NT2/D1 (cell line): ENCODE measurements around the gene CEP170.
"Not testable (repeated sequence)": the region's sequence is repeated elsewhere in the genome, so short reads cannot be mapped to it uniquely, and the experiment has no call there.

Experiments used
- DNase-seq: peaks from one replicate; pipeline ENCODE4 v3.0.0-alpha.2; 2011; ENCODE audit warnings: low read depth, low spot score
- H3K27me3 ChIP-seq: 2 replicates; pipeline ENCODE4 v1.6.0; 2011; ENCODE audit warnings: mild to moderate bottlenecking; ENCODE audit not compliant: insufficient read length, insufficient read depth
- H3K36me3 ChIP-seq: 2 replicates; pipeline ENCODE4 v1.6.1; 2011; ENCODE audit warnings: mild to moderate bottlenecking, low read length, mixed read lengths; ENCODE audit not compliant: insufficient read depth, insufficient read length
- H3K4me1 ChIP-seq: 2 replicates; pipeline ENCODE4 v1.5.1; 2011; ENCODE audit not compliant: insufficient read depth, insufficient read length
- H3K4me3 ChIP-seq: 2 replicates; pipeline ENCODE4 v1.5.1; 2011; ENCODE audit warnings: low read depth; ENCODE audit not compliant: insufficient read length
- H3K9ac ChIP-seq: 2 replicates; pipeline ENCODE4 v1.6.0; 2011; ENCODE audit warnings: low read depth; ENCODE audit not compliant: insufficient read length
- H3K9me3 ChIP-seq: 2 replicates; pipeline ENCODE4 v1.5.1; 2011; ENCODE audit warnings: mild to moderate bottlenecking, low read length; ENCODE audit not compliant: insufficient read depth
- SUZ12 ChIP-seq: IDR thresholded peaks from 2 replicates; pipeline ENCODE4 v1.6.1; 2011; ENCODE audit not compliant: insufficient read length, insufficient read depth; ENCODE audit errors: extremely low read depth
- YY1 ChIP-seq: IDR thresholded peaks from 2 replicates; pipeline ENCODE4 v1.6.1; 2011; ENCODE audit not compliant: insufficient read length, insufficient read depth
- ZNF274 ChIP-seq: IDR thresholded peaks from 2 replicates; pipeline ENCODE4 v1.6.1; 2011; ENCODE audit warnings: mild to moderate bottlenecking, low read depth, low read length

Gene CEP170

GRCh38 chr1:243203196-243203595 is 51.9 kb downstream of the CEP170 start:
- not testable (repeated sequence) for H3K27me3 ChIP-seq, H3K9ac ChIP-seq, H3K4me3 ChIP-seq, H3K9me3 ChIP-seq, DNase-seq, H3K36me3 ChIP-seq, H3K4me1 ChIP-seq

- not testable (repeated sequence) for H3K4me3 ChIP-seq, H3K4me1 ChIP-seq, H3K9me3 ChIP-seq, DNase-seq, H3K9ac ChIP-seq, H3K27me3 ChIP-seq
- H3K36me3 ChIP-seq, result peaks cover 13% of the 10 kb centered on the region
Measured at GRCh38 chr1:243201316-243201715, 53.8 kb downstream of the CEP170 start.

GRCh38 chr1:243197524-243197923 is 57.6 kb downstream of the CEP170 start:
- not testable (repeated sequence) for H3K4me3 ChIP-seq, H3K36me3 ChIP-seq, DNase-seq, H3K9me3 ChIP-seq, H3K4me1 ChIP-seq, H3K27me3 ChIP-seq, H3K9ac ChIP-seq

GRCh38 chr1:243193330-243193729 is 61.8 kb downstream of the CEP170 start:
- H3K9ac ChIP-seq, H3K4me3 ChIP-seq, H3K4me1 ChIP-seq, H3K9me3 ChIP-seq, DNase-seq, H3K27me3 ChIP-seq: not testable (repeated sequence)
- peaks cover 11% of the 10 kb centered on the region for H3K36me3 ChIP-seq

- not testable (repeated sequence) for H3K4me1 ChIP-seq, H3K9me3 ChIP-seq, DNase-seq, H3K27me3 ChIP-seq, H3K9ac ChIP-seq, H3K4me3 ChIP-seq
- peaks cover 15% of the 10 kb centered on the region for H3K36me3 ChIP-seq
Measured at GRCh38 chr1:243186201-243186995, 68.7 kb downstream of the CEP170 start.

GRCh38 chr1:243184787-243185186 is 70.3 kb downstream of the CEP170 start:
- H3K4me1 ChIP-seq, H3K9ac ChIP-seq, H3K27me3 ChIP-seq, H3K9me3 ChIP-seq, DNase-seq, H3K4me3 ChIP-seq: not testable (repeated sequence)
- H3K36me3 ChIP-seq, result peaks cover 19% of the 10 kb centered on the region

GRCh38 chr1:243183661-243184060 is 71.4 kb downstream of the CEP170 start:
- H3K36me3 ChIP-seq, result peaks cover 19% of the 10 kb centered on the region
- H3K9ac ChIP-seq, DNase-seq, H3K27me3 ChIP-seq, H3K9me3 ChIP-seq, H3K4me3 ChIP-seq, H3K4me1 ChIP-seq: not testable (repeated sequence)

- not testable (repeated sequence) for H3K4me1 ChIP-seq, DNase-seq, H3K9me3 ChIP-seq, H3K4me3 ChIP-seq, H3K27me3 ChIP-seq, H3K9ac ChIP-seq
- H3K36me3 ChIP-seq, result peaks cover 16% of the 10 kb centered on the region
Measured at GRCh38 chr1:243183176-243183575, 71.9 kb downstream of the CEP170 start.

GRCh38 chr1:243179720-243180119 is 75.4 kb downstream of the CEP170 start:
- H3K4me1 ChIP-seq, result no peaks in the 10 kb centered on the region
- H3K4me3 ChIP-seq, result no peak overlapping the region
- H3K9ac ChIP-seq, result no peak overlapping the region
- DNase-seq, result no peak
- no peaks in the 10 kb centered on the region for H3K27me3 ChIP-seq
- peaks cover 4% of the 10 kb centered on the region for H3K36me3 ChIP-seq
- TF ChIP-seq SUZ12 (no peak), ZNF274 (no peak), YY1 (no peak)
- no peaks in the 10 kb centered on the region for H3K9me3 ChIP-seq

GRCh38 chr1:243177792-243178191 is 77.3 kb downstream of the CEP170 start:
- H3K27me3 ChIP-seq, H3K9ac ChIP-seq, H3K36me3 ChIP-seq, DNase-seq, H3K4me3 ChIP-seq, H3K9me3 ChIP-seq, H3K4me1 ChIP-seq: not testable (repeated sequence)

GRCh38 chr1:243173758-243174369 is 81.2 kb downstream of the CEP170 start:
- H3K9me3 ChIP-seq, H3K36me3 ChIP-seq, H3K9ac ChIP-seq, DNase-seq, H3K4me1 ChIP-seq, H3K27me3 ChIP-seq, H3K4me3 ChIP-seq: not testable (repeated sequence)
